GM18867 (cell line): ENCODE results near the gene CFAP70.
A peak's percentile ranks its signal among the peaks of the same experiment; 100 is the strongest.
"Not testable (repeated sequence)": the region's sequence is repeated elsewhere in the genome, so short reads cannot be mapped to it uniquely, and the experiment has no call there.

Source experiments
- ATAC-seq: cut with Tn5 transposase; IDR thresholded peaks from one replicate; pipeline ENCODE4 v1.9.1; 2021; ENCODE audit warnings: mild to moderate bottlenecking, moderate library complexity; ENCODE audit not compliant: unreplicated experiment

CFAP70 gene

DNA sequence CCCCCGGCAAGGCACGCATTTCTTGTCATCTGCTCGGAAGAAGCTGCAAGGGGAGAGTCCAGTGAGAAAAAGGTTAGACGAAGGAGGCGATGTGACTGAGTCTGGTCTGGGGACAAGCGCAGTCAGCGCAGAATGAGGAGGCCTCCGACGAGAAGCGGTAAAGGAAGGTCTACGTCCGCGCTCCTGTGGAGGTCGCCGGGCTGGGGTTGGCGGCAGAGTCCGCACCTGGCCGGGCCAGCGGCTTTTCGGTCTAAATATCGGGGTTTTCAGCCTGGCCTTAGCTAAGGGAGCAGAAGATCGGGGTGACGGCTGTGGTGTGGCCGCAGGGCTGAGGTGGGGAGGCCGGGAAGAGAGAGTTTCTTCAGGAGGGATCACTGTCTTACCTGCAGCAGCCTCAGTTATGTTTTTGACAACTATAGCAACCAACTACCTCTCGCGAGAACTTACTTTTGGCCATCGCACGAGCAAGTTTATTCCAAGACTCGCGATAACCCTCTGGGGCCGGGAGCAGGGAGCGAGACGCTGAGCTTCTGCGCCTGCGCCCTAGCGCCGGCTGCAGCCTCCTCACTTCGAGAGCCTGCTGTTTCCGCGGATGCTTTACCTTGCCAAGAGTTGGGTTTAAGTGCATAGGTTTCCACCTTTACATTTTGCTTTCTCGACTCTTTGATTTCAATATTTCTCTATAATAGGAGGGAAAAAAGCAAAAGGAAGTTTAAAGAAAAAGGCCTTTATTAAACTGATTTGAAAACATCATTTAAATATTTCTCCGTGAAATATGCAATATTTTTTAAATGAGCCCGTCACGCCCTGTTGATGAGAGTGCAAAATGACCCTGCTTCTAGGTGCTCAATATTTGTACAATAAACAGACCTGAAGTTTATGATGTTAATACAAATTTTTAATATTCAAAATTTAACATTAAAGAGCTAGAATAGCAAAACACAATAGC is at the start of gene CFAP70:
TSS of gene CFAP70 (minus strand) at position 534 of the 949 bp plus-strand sequence. CDS start 4,068 bp downstream, outside the sequence.
- ATAC-seq = peak; percentile 89

DNA sequence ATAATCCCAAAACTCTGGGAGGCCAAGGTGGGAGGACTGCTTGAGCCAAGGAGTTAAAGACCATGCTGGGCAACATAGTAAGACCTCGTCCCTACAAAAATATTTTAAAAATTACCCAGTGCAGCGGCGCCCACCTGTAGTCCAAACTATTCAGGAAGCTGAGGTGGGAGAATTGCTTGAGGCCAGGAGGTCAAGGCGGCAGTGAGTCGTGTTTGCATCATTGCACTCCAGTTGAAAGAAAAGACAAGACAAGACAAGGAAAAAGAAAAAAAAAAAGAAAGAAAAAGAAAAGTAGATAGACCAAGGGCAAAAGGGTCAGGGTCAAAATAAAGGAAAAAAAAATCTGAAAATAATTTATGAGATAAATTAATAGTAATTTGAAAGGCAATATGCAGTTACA is 49.4 kb upstream of the CFAP70 start:
- ATAC-seq = no peak

DNA sequence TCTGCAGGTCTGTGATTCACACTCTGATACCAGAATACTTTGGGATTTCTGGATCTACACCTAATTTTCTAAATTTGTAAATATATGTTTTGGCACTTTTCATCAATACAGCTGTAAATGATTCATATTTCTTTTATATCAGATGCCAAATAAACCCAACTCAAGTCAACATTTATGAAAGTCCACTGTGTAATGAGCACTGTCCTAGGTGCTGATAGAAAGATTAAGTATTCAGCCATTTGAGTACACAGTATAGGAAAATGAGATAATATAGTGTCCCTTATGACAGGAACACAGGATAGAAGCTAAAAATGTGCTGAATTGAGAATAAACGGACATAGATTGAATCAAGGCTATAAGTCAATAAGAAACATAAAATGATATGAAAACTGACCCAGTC is 48.8 kb upstream of the CFAP70 start:
- ATAC-seq = no peak

DNA sequence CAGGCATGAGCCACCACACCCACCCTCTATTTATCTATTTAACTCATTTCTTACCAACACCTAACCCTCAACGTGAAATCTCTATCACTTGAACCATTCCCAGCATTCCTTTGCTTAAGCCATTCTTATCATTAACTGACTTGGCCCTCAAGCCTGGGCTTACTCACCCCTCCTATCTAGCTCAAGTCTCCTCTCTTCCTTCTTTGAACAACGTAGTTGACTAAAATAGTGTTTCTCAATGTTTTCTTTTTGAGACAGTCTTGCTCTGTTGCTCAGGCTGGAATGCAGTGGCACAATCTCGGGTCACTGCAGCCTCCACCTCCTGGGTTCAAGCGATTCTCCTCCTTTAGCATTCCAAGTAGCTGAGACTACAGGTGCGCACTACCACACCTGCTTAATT is 48.2 kb upstream of the CFAP70 start:
- no peak for ATAC-seq

DNA sequence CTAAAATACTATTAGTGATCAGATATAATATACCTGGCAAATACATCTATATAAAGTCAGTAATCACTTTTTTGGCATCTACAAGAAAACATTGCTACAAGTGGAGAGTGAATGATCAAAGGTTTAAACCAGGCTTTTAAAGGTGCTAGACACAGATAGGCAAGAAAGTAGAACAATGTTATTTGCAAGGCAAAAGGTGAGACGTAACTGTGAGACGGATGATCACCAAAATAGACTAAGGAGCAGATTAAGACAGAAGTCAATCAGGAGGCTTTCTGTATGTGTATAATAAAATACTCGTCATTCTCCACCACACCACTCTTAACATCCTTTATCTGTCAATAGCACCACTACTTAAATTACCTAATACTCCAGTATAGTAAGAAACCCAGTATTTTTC is 46.9 kb upstream of the CFAP70 start:
- no peak for ATAC-seq

DNA sequence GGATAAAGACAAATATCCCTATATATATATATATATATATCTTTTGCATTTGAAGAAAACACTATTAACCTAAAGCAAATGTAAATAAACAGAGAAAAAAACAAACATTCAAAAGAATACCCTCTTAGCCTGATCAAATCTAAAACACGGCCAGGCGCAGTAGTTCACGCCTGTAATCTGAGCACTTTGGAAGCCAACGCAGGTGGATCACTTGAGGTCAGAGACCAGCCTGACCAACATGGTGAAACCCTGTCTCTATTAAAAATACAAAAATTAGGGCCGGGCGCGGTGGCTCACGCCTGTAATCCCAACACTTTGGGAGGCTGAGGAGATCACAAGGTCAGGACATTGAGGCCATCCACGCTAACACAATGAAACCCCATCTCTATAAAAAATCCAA is 46.0 kb upstream of the CFAP70 start:
- no peak for ATAC-seq

DNA sequence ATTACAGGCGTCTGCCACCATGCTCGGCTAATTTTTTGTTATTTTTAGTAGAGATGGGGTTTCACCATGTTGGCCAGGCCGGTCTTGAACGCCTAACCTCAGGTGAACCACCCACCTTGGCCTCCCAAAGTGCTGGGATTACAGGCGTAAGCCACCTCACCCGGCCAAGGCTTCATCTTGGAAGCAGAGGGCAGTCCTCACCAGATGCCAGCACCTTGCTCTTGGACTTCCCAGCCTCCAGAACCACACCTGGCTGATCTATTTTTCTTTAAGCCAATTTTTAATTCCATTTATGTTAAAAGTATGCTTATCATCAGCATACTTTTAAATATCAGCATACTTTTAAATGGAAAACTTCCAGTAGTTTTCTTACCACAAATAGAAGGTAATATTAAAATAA is 43.0 kb upstream of the CFAP70 start:
- ATAC-seq = no peak

DNA sequence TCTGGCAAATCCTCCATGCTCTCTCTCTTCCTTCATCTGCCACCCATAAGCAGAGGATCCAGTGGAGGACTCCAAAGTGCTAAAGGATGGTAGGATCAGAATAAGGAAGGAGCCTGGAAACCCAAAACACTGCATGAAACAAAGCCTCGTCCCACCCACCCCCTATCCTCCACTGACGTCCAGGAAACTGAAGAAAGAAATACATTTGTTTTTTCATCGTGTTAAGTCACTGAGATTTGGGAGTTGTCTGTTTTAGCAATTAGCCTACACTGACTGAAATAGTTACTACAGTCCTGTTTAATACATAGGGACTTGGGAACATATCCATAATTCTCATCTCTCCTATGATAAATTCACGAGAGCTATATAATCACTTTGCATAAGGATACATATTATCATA is 40.4 kb upstream of the CFAP70 start:
- no peak for ATAC-seq

DNA sequence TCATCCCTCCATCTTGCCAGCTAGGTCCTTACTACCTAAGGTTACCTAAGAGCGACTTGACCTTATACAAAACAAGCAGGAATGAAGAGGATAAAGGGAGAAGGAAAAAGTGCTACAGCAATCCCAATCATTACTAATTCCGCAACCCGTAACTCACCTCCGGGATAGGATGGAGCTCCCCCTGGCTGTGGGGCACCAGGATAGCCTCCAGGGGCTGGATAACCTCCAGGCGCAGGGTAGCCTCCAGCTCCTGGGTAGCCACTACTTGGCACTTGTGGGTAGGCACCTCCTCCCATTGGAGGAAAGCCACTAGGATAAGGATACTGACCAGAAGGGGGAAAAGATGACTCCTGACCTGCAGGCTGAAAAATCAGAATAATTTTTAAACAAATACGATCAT is 39.4 kb upstream of the CFAP70 start:
- ATAC-seq = no peak

DNA sequence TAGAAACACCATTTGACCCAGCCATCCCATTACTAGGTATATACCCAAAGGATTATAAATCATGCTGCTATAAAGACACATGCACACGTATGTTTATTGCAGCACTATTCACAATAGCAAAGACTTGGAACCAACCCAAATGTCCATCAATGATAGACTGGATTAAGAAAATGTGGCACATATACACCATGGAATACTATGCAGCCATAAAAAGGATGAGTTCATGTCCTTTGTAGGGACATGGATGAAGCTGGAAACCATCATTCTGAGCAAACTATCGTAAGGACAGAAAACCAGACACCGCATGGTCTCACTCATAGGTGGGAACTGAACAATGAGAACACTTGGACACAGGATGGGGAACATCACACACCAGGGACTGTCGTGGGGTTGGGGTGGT is 35.7 kb upstream of the CFAP70 start:
- not testable (repeated sequence) for ATAC-seq

DNA sequence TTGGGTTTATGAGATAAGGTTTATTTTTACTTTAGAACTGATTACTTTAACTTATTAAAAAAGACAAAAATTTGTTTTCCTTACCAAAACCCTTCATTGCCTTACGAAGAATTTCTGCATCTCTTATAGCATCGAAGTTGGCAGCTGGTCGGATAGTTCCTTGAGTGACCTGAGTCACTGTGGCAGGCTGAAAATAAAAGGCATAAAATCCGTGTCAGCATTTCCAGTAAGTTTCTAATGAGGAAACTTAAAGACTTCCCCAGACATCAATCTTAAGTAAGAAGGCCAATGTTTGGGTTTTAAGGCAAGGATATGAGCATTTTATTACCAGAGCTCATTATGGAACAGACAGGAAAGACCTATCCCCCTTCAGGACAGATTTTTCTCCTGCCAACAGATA is 29.6 kb upstream of the CFAP70 start:
- no peak for ATAC-seq

DNA sequence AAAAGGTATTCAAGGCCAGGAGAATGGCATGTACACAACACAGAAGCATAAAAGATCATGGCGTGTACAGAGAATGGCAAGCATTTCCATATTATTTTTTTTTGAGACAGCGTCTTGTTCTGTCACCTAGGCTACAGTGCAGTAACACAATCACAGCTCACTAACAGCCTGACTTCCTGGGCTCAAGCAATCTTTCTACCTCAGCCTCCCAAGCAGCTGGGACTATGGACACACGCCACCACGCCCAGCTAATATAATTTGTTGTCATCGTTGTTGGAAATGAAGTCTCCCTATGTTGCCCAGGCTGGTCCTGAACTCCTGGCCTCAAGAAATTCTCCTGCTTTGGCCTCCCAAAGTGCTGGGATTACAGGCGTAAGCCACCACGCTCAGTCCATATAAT is 27.9 kb upstream of the CFAP70 start:
- no peak for ATAC-seq

DNA sequence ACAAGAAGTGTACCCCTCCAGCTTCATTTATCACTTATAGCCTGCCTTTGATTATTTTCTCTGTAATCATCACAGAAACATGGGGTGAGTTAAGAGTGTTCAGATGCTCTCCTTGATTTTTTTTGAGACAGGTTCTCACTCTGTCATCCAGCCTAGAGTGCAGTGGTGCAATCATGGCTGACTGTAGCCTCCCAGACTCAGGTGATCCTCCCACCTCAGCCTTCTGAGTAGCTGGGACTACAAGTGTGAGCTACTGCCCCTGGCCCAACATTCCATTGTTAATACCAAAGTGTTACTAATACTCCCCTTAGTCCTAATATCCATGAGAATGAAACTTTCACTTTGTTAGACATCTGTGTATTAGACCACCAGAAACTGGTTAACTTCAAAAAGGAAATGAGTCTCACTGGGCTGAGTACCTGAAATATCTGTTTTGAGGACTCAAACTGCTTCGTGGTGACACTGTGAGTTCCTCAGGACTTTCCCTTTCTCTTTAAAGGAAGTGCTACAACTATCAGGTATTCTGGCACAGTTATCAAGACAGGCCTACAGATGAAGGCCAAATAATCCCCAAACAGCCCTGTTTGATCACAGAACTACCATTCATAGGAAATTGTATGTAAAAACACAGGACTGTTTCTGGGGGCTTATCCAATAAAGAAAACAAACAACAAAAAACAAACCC is 20.5 kb upstream of the CFAP70 start:
- ATAC-seq = no peak

DNA sequence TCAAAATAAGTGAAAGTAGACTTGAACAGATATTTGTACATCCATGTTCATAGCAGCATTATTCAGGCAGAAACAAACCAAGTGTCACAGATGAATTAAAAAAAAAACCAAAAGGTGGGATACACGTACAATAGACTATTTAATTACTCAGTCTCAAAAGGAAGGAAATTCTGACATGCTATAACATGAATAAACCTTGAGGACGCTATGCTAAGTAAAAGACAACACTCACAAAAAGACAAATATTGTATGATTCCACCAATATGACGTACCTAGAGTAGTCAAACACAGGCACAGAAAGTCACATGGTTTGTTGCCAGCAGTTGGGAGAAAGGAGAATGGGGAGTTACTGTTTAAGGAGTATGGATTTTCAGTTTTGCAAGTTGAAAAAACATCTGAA is 18.0 kb upstream of the CFAP70 start:
- no peak for ATAC-seq

DNA sequence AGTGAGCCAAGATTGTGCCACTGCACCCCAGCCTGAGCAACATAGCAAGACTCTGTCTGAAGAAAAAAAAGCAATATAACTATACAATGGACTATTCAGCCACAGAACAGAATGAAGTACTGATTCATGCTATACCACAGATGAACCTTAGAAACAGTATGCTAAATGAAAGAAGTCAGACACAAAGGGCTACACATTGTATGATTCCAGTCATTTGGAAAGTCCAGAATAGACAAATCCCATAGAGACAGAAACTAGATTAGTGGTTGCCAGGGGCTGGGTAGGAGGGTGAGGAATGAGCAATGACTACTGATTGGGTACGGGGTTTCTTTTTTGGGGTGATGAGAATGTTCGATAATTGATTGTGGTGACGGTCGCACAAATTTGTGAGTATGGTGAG is 9.6 kb upstream of the CFAP70 start:
- ATAC-seq = no peak

DNA sequence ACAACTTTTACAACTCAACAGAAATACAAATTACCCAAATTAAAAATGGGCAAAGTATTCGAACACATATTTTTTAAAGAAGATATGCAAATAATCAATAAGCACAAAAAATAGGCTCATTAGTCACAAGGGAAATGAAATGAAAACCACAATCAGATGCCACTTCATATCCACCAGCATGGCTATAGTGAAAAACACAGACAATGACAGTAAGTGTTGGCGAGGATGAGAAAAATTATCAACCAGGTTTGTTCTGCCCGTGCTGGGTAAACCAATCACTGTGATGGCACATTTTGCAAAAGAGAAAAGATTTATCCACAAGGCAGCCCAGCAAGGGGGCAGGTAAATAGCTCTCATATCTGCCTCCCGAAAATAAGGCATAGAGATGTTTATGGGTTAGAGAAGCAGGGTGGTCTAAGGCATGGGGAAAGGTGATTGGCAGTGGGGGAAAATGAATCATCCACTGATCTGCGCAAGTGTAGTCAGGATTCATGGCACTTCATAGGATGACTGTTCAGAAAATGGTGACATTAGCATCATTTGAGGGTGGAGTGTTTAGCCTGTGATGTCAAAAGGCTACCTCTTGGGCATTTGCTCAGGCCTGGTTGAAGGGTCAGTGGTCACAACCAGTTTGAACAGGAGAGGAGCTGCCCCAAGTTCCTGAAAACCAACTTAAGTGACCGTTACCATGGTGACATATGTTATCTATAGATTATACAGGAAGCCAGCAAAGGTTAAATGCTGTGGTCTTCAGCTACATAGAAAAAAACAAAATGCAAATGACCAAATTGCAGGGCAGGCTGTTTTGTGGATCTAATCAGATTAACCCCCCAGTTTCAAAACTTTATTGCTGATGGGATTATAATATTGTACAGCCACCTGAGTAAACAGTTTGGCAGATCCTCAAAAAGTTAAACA is 8.0 kb upstream of the CFAP70 start:
- no peak for ATAC-seq

DNA sequence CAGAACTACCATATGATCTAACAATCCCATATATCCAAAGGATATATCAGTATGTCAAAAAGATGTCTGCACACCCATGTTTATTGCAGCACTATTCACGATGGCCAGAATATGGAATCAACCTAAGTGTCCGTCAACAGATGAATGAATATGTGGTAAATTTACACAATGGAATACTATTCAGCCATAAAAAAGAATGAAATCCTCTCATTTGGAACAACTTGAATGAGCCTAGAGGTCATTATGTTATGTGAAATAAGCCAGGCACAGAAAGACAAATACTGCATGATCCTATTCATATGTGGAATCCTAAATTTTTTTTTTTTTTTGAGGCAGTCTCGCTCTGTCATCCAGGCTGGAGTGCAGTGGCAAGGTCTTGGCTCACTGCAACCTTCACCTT is 6.3 kb upstream of the CFAP70 start:
- no peak for ATAC-seq

DNA sequence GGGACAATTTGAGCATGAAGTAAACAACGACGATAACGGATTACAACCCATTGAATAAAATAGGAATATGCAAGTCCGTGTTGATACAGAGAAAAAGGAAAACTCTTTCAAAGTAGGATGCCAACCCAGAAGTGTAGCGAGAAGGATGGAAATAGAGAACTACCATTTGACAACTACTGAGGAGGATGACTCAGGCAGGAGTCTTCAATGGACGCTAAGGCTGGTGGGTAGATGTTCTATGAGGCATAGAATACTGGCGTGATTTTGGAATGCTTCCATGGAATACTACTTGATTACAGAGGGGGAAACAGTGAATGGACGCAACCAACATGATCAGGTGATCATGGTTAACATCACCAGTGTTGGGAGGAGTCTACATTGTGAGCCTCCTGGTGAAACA is 828 bp upstream of the CFAP70 start:
- ATAC-seq = no peak

DNA sequence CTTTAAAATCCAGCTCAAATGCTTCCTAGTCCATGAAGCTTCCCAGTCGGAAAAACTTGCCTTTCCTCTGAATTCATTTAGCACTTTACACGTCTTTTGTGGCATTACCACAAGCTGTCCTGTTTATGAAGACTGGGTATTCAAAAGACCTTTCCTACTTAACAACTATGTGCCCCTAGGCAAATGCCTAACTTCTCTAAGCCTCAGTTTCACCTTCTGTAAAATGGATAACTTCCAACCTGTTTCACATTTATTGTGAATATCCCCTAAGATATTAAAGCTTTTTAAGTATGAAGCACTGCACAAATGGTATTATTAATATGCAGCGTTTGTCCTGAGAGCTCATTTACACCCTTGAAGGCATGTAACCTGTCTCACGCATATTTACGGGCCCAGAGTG is 843 bp downstream of the CFAP70 start:
- no peak for ATAC-seq

DNA sequence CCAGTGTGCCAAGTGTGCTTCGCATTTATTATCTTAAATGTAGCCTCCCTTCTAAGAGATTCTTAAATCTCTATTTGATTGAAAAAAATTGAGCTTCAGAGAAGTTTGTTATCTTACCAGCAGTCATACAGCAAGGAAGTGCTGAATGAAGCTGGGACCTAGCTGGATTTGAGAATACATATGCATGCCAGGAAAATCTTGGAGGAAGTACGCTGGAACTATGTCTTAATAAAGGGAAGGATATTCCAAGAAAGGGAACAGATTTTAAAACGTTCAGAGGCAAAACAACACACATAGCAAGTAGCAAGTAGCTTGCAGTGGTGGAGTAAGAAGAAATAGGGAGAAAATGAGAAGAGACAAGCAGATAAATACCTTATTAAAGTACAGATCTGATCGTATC is 1.5 kb downstream of the CFAP70 start:
- ATAC-seq = no peak

DNA sequence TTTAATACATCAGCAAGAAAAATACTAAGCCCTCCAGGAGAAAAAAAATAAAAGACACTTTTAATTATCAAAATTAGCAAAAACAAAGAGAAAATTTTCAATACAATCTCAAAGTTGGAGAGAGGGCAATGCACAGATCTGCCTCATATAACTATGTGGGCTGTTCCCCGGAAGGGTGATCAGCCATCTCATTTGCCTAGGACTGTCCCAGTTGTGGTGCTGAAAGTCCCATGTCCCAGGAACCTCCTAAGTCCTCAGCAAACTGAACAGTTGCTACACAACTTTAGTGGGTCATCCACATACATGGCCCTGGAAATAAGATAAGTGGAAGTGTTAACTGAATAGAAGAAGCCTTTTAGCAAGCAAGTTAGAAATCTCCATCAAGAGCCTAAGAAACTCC is 14.4 kb downstream of the CFAP70 start:
- no peak for ATAC-seq
